Uterus (tissue), 4 donors: ENCODE measurements around the gene BBLN. TPM values are rescaled to one million over a fixed set of nuclear protein-coding genes. Genes with fewer than 3 reads are reported as not detected.

ENCODE experiments used
- DNase-seq, 2 donors: peaks; one replicate each; pipeline ENCODE4 v3.0.0-alpha.2; 2019 to 2020
- H3K27ac ChIP-seq, 2 donors: fragments of 200-600 bp; sonication (generic); 1 replicate in 1 of 2; 2 replicates in 1 of 2; pipeline ENCODE4 v1.5.1; 2016 to 2018
- H3K27me3 ChIP-seq, 2 donors: fragments of 200-600 bp; sonication (generic); one replicate each; pipeline ENCODE4 v1.5.1; 2018 to 2019; ENCODE audit warnings: control low read depth in 1 of 2
- H3K36me3 ChIP-seq, 2 donors: fragments of 200-600 bp; sonication (generic); one replicate each; pipeline ENCODE4 v1.5.1; 2019; ENCODE audit warnings: control low read depth in 1 of 2
- H3K4me1 ChIP-seq, 2 donors: fragments of 200-600 bp; sonication (generic); one replicate each; pipeline ENCODE4 v1.5.1; 2018 to 2019; ENCODE audit warnings: control low read depth in 1 of 2
- H3K4me3 ChIP-seq, 2 donors: fragments of 200-600 bp; sonication (generic); 1 replicate in 1 of 2; 2 replicates in 1 of 2; pipeline ENCODE4 v1.5.1; 2018 to 2019; ENCODE audit warnings: mild to moderate bottlenecking in 1 of 2
- H3K9me3 ChIP-seq, 2 donors: fragments of 200-600 bp; sonication (generic); one replicate each; pipeline ENCODE4 v1.5.1; 2019; ENCODE audit warnings: control low read depth in 1 of 2
- CTCF ChIP-seq, 4 experiments: fragments of 200-600 bp in 2 of 4; fragments of 450-650 bp in 2 of 4; sonication (generic) in 2 of 4; IDR thresholded peaks; one replicate each; pipeline ENCODE4 v1.5.1; 2016 to 2019; ENCODE audit warnings: antibody characterized with exemption in 4 of 4, mild to moderate bottlenecking in 2 of 4, moderate library complexity in 1 of 4
- POLR2A ChIP-seq, 2 donors: fragments of 450-650 bp; IDR thresholded peaks; one replicate each; pipeline ENCODE4 v1.6.1; 2016; ENCODE audit warnings: antibody characterized with exemption in 2 of 2, mild to moderate bottlenecking in 1 of 2, moderate library complexity in 1 of 2
- intact Hi-C: fragments of 100-400 bp; cut with DNase I; formaldehyde crosslinking; loops from one replicate; pipeline ENCODE4 v1.15.1; 2023; ENCODE audit warnings: low total_unique reads
- total RNA-seq, 4 donors: library from RNA; depleted of rRNA in 3 of 4; stranded (reverse); fragments of >200 nt in 3 of 4; gene quantifications; one replicate each; pipeline versions ENCODE4 v1.1.0 to v1.2.4, GENCODE V29; 2014 to 2023
- donor health status: DM: yes; HTN: yes; CAD: no.

The BBLN gene
- total RNA-seq, 4 donors from 2014 or later = 31.3 to 198 (median 96.0) TPM

- Histone ChIP-seq H3K9me3 (no peaks in the 10 kb centered on the region), H3K27ac (no peak overlapping the region), H3K4me1 (peaks cover 0 to 8% of the 10 kb centered on the region in 2 donors), H3K27me3 (no peaks in the 10 kb centered on the region), H3K36me3 (no peaks in the 10 kb centered on the region), H3K4me3 (no peak overlapping the region)
- DNase-seq = no peak
- TF ChIP-seq CTCF (IDR thresholded peaks at IDR 0.05) = no peak
- no peak for TF ChIP-seq POLR2A (IDR thresholded peaks at IDR 0.05)
- intact Hi-C loops = no loop called here
Observed at GRCh38 chr9:128206484-128206883, 46.4 kb downstream of the BBLN start.

GRCh38 chr9:128206916-128207910, 47.1 kb downstream of the BBLN start:
- Histone ChIP-seq H3K4me1 (peaks cover 0 to 8% of the 10 kb centered on the region in 2 donors), H3K27me3 (no peaks in the 10 kb centered on the region), H3K9me3 (no peaks in the 10 kb centered on the region), H3K4me3 (no peak overlapping the region), H3K27ac (no peak overlapping the region), H3K36me3 (no peaks in the 10 kb centered on the region)
- intact Hi-C loops = no loop called here
- DNase-seq = no peak
- TF ChIP-seq POLR2A (IDR thresholded peaks at IDR 0.05) = no peak
- no peak for TF ChIP-seq CTCF (IDR thresholded peaks at IDR 0.05)

- TF ChIP-seq CTCF (IDR thresholded peaks at IDR 0.05) = no peak
- no peak for TF ChIP-seq POLR2A (IDR thresholded peaks at IDR 0.05)
- H3K4me3 ChIP-seq = no peak overlapping the region
- peaks cover 0 to 7% of the 10 kb centered on the region in 2 donors for H3K4me1 ChIP-seq
- no peaks in the 10 kb centered on the region for H3K36me3 ChIP-seq
- no peaks in the 10 kb centered on the region for H3K9me3 ChIP-seq
- intact Hi-C loops = no loop called here
- H3K27ac ChIP-seq = no peak overlapping the region
- no peaks in the 10 kb centered on the region for H3K27me3 ChIP-seq
- DNase-seq = no peak
Observed at GRCh38 chr9:128208386-128208785, 48.3 kb downstream of the BBLN start.

- no peak overlapping the region for H3K4me3 ChIP-seq
- no peak for TF ChIP-seq POLR2A (IDR thresholded peaks at IDR 0.05)
- TF ChIP-seq CTCF (IDR thresholded peaks at IDR 0.05) = no peak
- H3K27me3 ChIP-seq = no peaks in the 10 kb centered on the region
- DNase-seq = no peak
- no peaks in the 10 kb centered on the region for H3K4me1 ChIP-seq
- H3K27ac ChIP-seq = no peak overlapping the region
- no peaks in the 10 kb centered on the region for H3K9me3 ChIP-seq
- intact Hi-C loops = no loop called here
- no peaks in the 10 kb centered on the region for H3K36me3 ChIP-seq
Observed at GRCh38 chr9:128208946-128209669, 49.0 kb downstream of the BBLN start.
